ENCODE data around the gene CDIP1. TPM values are rescaled to one million over a fixed set of nuclear protein-coding genes. Genes with fewer than 3 reads are reported as not detected.

The CDIP1 gene
- total and polyA plus RNA-seq, 4 donors = 11.3 to 25.2 (median 12.8) TPM

- ATAC-seq (ENCODE audit: insufficient read depth, low FRiP score) (no peak), DNase-seq (peak in 2 of 3 donors; percentile 28 to 29)
- no peak overlapping the region for H3K9ac ChIP-seq (ENCODE audit: insufficient read depth in 1 of 2, low read length in 2 of 2)
- H3K9me3 ChIP-seq (ENCODE audit: control insufficient read depth in 4 of 4, insufficient read depth in 3 of 4, low read length in 3 of 4) = peaks cover 0 to 2% (median 0%) of the 10 kb centered on the region in 4 donors
- WGBS, 2 donors = 41% methylated on average over 2 of the region's 2 CpGs
- H3K4me1 ChIP-seq (ENCODE audit: control insufficient read depth in 5 of 5, insufficient read depth in 5 of 5, low read length in 5 of 5) = peaks cover 0 to 8% (median 3%) of the 10 kb centered on the region in 5 donors
- H3K27ac ChIP-seq (ENCODE audit: low read depth in 1 of 2, low read length in 1 of 2) = peak overlapping the region; percentile 37 to 75
- no peaks in the 10 kb centered on the region for H3K36me3 ChIP-seq (ENCODE audit: control insufficient read depth in 4 of 4, insufficient read depth in 4 of 4, low read length in 4 of 4)
- H3K27me3 ChIP-seq (ENCODE audit: control insufficient read depth in 3 of 3, insufficient read depth in 3 of 3, low read length in 2 of 3) = no peaks in the 10 kb centered on the region
- TF ChIP-seq CTCF (IDR thresholded peaks at IDR 0.05; ENCODE audit: control extremely low read depth, extremely low read depth) = no peak
- H3K4me3 ChIP-seq = no peak overlapping the region
Measured at GRCh38 chr16:4477966-4478365, 60.6 kb downstream of the CDIP1 start.

- H3K4me1 ChIP-seq (ENCODE audit: control insufficient read depth in 5 of 5, insufficient read depth in 5 of 5, low read length in 5 of 5) = peaks cover 0 to 5% (median 0%) of the 10 kb centered on the region in 5 donors
- ATAC-seq (ENCODE audit: insufficient read depth, low FRiP score) = peak; percentile 95
- no peak for TF ChIP-seq CTCF (IDR thresholded peaks at IDR 0.05; ENCODE audit: control extremely low read depth, extremely low read depth)
- peak within 1 kb of the TSS; percentile 89 to 94 for H3K27ac ChIP-seq (ENCODE audit: low read depth in 1 of 2, low read length in 1 of 2)
- DNase-seq = peak; percentile 89 to 94 (median 92)
- H3K27me3 ChIP-seq (ENCODE audit: control insufficient read depth in 3 of 3, insufficient read depth in 3 of 3, low read length in 2 of 3) = no peaks in the 10 kb centered on the region
- H3K9ac ChIP-seq (ENCODE audit: insufficient read depth in 1 of 2, low read length in 2 of 2) = peak within 1 kb of the TSS; percentile 62 to 81
- whole genome bisulfite sequencing, 2 donors = 8 to 9% methylated on average over 69 to 70 of the region's 70 CpGs
- H3K4me3 ChIP-seq = peak within 1 kb of the TSS; percentile 80
- H3K36me3 ChIP-seq (ENCODE audit: control insufficient read depth in 4 of 4, insufficient read depth in 4 of 4, low read length in 4 of 4) = no peaks in the 10 kb centered on the region
- peaks cover 0 to 2% (median 0%) of the 10 kb centered on the region in 4 donors for H3K9me3 ChIP-seq (ENCODE audit: control insufficient read depth in 4 of 4, insufficient read depth in 3 of 4, low read length in 3 of 4)
Measured at GRCh38 chr16:4475880-4476788, 62.4 kb downstream of the CDIP1 start, which contains the start of gene HMOX2. TSS of gene HMOX2 (plus strand) at chr16:4476398. CDS start at chr16:4505525, 29,127 bp downstream.

- H3K9me3 ChIP-seq (ENCODE audit: control insufficient read depth in 4 of 4, insufficient read depth in 3 of 4, low read length in 3 of 4) = peaks cover 0 to 2% (median 0%) of the 10 kb centered on the region in 4 donors
- peak within 1 kb of the TSS; percentile 49 to 89 for H3K27ac ChIP-seq (ENCODE audit: low read depth in 1 of 2, low read length in 1 of 2)
- H3K9ac ChIP-seq (ENCODE audit: insufficient read depth in 1 of 2, low read length in 2 of 2) = peak within 1 kb of the TSS; percentile 61 to 73
- DNase-seq (peak; percentile 93 to 96 (median 94)), ATAC-seq (ENCODE audit: insufficient read depth, low FRiP score) (peak; percentile 53)
- WGBS, 2 donors = 2 to 3% methylated on average over 58 to 60 of the region's 60 CpGs
- H3K4me3 ChIP-seq = peak within 1 kb of the TSS; percentile 92
- no peaks in the 10 kb centered on the region for H3K27me3 ChIP-seq (ENCODE audit: control insufficient read depth in 3 of 3, insufficient read depth in 3 of 3, low read length in 2 of 3)
- no peaks in the 10 kb centered on the region for H3K36me3 ChIP-seq (ENCODE audit: control insufficient read depth in 4 of 4, insufficient read depth in 4 of 4, low read length in 4 of 4)
- peaks cover 0 to 5% (median 0%) of the 10 kb centered on the region in 5 donors for H3K4me1 ChIP-seq (ENCODE audit: control insufficient read depth in 5 of 5, insufficient read depth in 5 of 5, low read length in 5 of 5)
- TF ChIP-seq CTCF (IDR thresholded peaks at IDR 0.05; ENCODE audit: control extremely low read depth, extremely low read depth) = no peak
Measured at GRCh38 chr16:4474192-4474961, 64.2 kb downstream of the CDIP1 start, which contains the start of gene NMRAL1. TSS of gene NMRAL1 (minus strand) at chr16:4474625. CDS start at chr16:4474132, 493 bp downstream.
